ENCODE measurements around the gene SLC12A9. TPM values are rescaled to one million over a fixed set of nuclear protein-coding genes. Genes with fewer than 3 reads are reported as not detected.

The SLC12A9 gene
- total and polyA plus RNA-seq, 7 donors = 2.2 to 4.7 (median 3.3) TPM

- H3K4me1 ChIP-seq = peaks cover 42% of the 10 kb centered on the region
- no peak for TF ChIP-seq CTCF (IDR thresholded peaks at IDR 0.05)
- no peaks in the 10 kb centered on the region for H3K9me3 ChIP-seq
- ATAC-seq (peak in 3 of 4 donors; percentile 1 to 2 (median 1)), DNase-seq (no peak)
- intact Hi-C loops (cut with DNase I) = no loop called here
- no peaks in the 10 kb centered on the region for H3K27me3 ChIP-seq (ENCODE audit: insufficient read depth in 3 of 3, low read length in 2 of 3)
- H3K4me3 ChIP-seq = peak overlapping the region; percentile 98
- H3K27ac ChIP-seq = peak overlapping the region; percentile 98
- WGBS, 3 donors = 39 to 45% (median 41%) methylated on average over 8 of the region's 8 CpGs
- H3K36me3 ChIP-seq (ENCODE audit: insufficient read depth in 1 of 2, low read depth in 1 of 2) = peaks cover 0 to 51% of the 10 kb centered on the region in 2 donors
Observed at GRCh38 chr7:100874300-100874576, 21.7 kb downstream of the SLC12A9 start.

GRCh38 chr7:100874577-100875355 is 22.3 kb downstream of the SLC12A9 start, which contains the start of gene SRRT:
TSS of gene SRRT (plus strand) at chr7:100875103. CDS start at chr7:100875591, 488 bp downstream.
- H3K4me1 ChIP-seq = peaks cover 42% of the 10 kb centered on the region
- peak; percentile 45 for TF ChIP-seq CTCF (IDR thresholded peaks at IDR 0.05)
- peaks cover 0 to 54% of the 10 kb centered on the region in 2 donors for H3K36me3 ChIP-seq (ENCODE audit: insufficient read depth in 1 of 2, low read depth in 1 of 2)
- WGBS, 3 donors = 1% methylated on average over 73 to 79 of the region's 79 CpGs
- H3K27me3 ChIP-seq (ENCODE audit: insufficient read depth in 3 of 3, low read length in 2 of 3) = no peaks in the 10 kb centered on the region
- peak within 1 kb of the TSS; percentile 98 for H3K4me3 ChIP-seq
- DNase-seq (peak; percentile 99), ATAC-seq (peak; percentile 96 to 97 (median 96))
- no peaks in the 10 kb centered on the region for H3K9me3 ChIP-seq
- intact Hi-C loops (cut with DNase I) = no loop called here
- H3K27ac ChIP-seq = peak within 1 kb of the TSS; percentile 98

- H3K9me3 ChIP-seq = no peaks in the 10 kb centered on the region
- H3K4me3 ChIP-seq = peak overlapping the region; percentile 98
- no peak for DNase-seq
- H3K4me1 ChIP-seq = peaks cover 42% of the 10 kb centered on the region
- peaks cover 0 to 52% of the 10 kb centered on the region in 2 donors for H3K36me3 ChIP-seq (ENCODE audit: insufficient read depth in 1 of 2, low read depth in 1 of 2)
- peak; percentile 32 to 55 (median 40) for ATAC-seq
- TF ChIP-seq CTCF (IDR thresholded peaks at IDR 0.05) = no peak
- intact Hi-C loops (cut with DNase I) = no loop called here
- WGBS, 3 donors = 1% methylated on average over 33 to 39 of the region's 39 CpGs
- peak overlapping the region; percentile 98 for H3K27ac ChIP-seq
- no peaks in the 10 kb centered on the region for H3K27me3 ChIP-seq (ENCODE audit: insufficient read depth in 3 of 3, low read length in 2 of 3)
Observed at GRCh38 chr7:100875356-100875751, 22.8 kb downstream of the SLC12A9 start.

GRCh38 chr7:100878013-100878412 is 25.5 kb downstream of the SLC12A9 start:
- WGBS, 3 donors = 56 to 74% (median 69%) methylated on average over 7 of the region's 7 CpGs
- Histone ChIP-seq H3K27ac (peak overlapping the region; percentile 98), H3K4me1 (peaks cover 42% of the 10 kb centered on the region), H3K9me3 (no peaks in the 10 kb centered on the region), H3K4me3 (peak overlapping the region; percentile 7), H3K27me3 (ENCODE audit: insufficient read depth in 3 of 3, low read length in 2 of 3) (no peaks in the 10 kb centered on the region), H3K36me3 (ENCODE audit: insufficient read depth in 1 of 2, low read depth in 1 of 2) (peaks cover 7 to 65% of the 10 kb centered on the region in 2 donors)
- DNase-seq = peak in 1 of 2 donors; percentile 33
- intact Hi-C loops (cut with DNase I) = no loop called here
- ATAC-seq = no peak
- no peak for TF ChIP-seq CTCF (IDR thresholded peaks at IDR 0.05)
